Measurements from ENCODE around the gene KPNA3.
A peak's percentile ranks its signal among the peaks of the same experiment; 100 is the strongest.
"Not testable (repeated sequence)": the region's sequence is repeated elsewhere in the genome, so short reads cannot be mapped to it uniquely, and the experiment has no call there.

KPNA3 gene

GRCh38 chr13:49792550-49793324, at the start of gene KPNA3:
KPNA3 (minus strand) TSS chr13:49792682; CDS start chr13:49792506, 176 bp downstream.
- peak; percentile 93 for DNase-seq (ENCODE audit: low read depth)

GRCh38 chr13:49841964-49842363, 49.5 kb upstream of the KPNA3 start:
- no peak for DNase-seq (ENCODE audit: low read depth)

GRCh38 chr13:49840675-49841074, 48.2 kb upstream of the KPNA3 start:
- DNase-seq (ENCODE audit: low read depth): no peak

- DNase-seq (ENCODE audit: low read depth): no peak
Measured at GRCh38 chr13:49840266-49840665, 47.8 kb upstream of the KPNA3 start.

GRCh38 chr13:49838989-49839388, 46.5 kb upstream of the KPNA3 start:
- no peak for DNase-seq (ENCODE audit: low read depth)

GRCh38 chr13:49836516-49836915, 44.0 kb upstream of the KPNA3 start:
- DNase-seq (ENCODE audit: low read depth): no peak

GRCh38 chr13:49833402-49833801, 40.9 kb upstream of the KPNA3 start:
- no peak for DNase-seq (ENCODE audit: low read depth)

GRCh38 chr13:49831455-49831854, 39.0 kb upstream of the KPNA3 start:
- DNase-seq (ENCODE audit: low read depth): no peak

GRCh38 chr13:49830721-49831120, 38.2 kb upstream of the KPNA3 start:
- DNase-seq (ENCODE audit: low read depth): no peak

GRCh38 chr13:49829715-49830114, 37.2 kb upstream of the KPNA3 start:
- DNase-seq (ENCODE audit: low read depth): no peak

GRCh38 chr13:49828453-49828852, 36.0 kb upstream of the KPNA3 start:
- no peak for DNase-seq (ENCODE audit: low read depth)

GRCh38 chr13:49827891-49828290, 35.4 kb upstream of the KPNA3 start:
- DNase-seq (ENCODE audit: low read depth): no peak

GRCh38 chr13:49827336-49827735, 34.9 kb upstream of the KPNA3 start:
- no peak for DNase-seq (ENCODE audit: low read depth)

GRCh38 chr13:49821216-49822009, 28.9 kb upstream of the KPNA3 start:
- no peak for DNase-seq (ENCODE audit: low read depth)

- no peak for DNase-seq (ENCODE audit: low read depth)
Measured at GRCh38 chr13:49820591-49821215, 28.2 kb upstream of the KPNA3 start.

- not testable (repeated sequence) for DNase-seq (ENCODE audit: low read depth)
Measured at GRCh38 chr13:49816047-49816446, 23.6 kb upstream of the KPNA3 start.

- DNase-seq (ENCODE audit: low read depth): no peak
Measured at GRCh38 chr13:49814551-49815270, 22.2 kb upstream of the KPNA3 start.

GRCh38 chr13:49812812-49813211, 20.3 kb upstream of the KPNA3 start:
- DNase-seq (ENCODE audit: low read depth): no peak

GRCh38 chr13:49811527-49811908, 19.0 kb upstream of the KPNA3 start:
- no peak for DNase-seq (ENCODE audit: low read depth)

GRCh38 chr13:49810567-49811526, 18.4 kb upstream of the KPNA3 start:
- no peak for DNase-seq (ENCODE audit: low read depth)

- DNase-seq (ENCODE audit: low read depth): no peak
Measured at GRCh38 chr13:49807681-49808080, 15.2 kb upstream of the KPNA3 start.

All from activated gamma-delta T cell treated with anti-CD3 and anti-CD28 coated beads, Interleukin-2, amount 50 U/mL, for 16 hours (primary cell).